Activated CD4-positive, alpha-beta T cell treated with anti-CD3 and anti-CD28 coated beads, Interleukin-2, amount 10 ng/mL, durations not matched to agents 7 days and 5 days (primary cell): Measurements from ENCODE around the gene CD82. TPM values are rescaled to one million over a fixed set of nuclear protein-coding genes. Genes with fewer than 3 reads are reported as not detected.
A peak's percentile ranks its signal among the peaks of the same experiment; 100 is the strongest.
"Not testable (repeated sequence)": the region's sequence is repeated elsewhere in the genome, so short reads cannot be mapped to it uniquely, and the experiment has no call there.

Source experiments
- CTCF ChIA-PET: fragments of 350-600 bp; sonication (Branson Sonifier 250); formaldehyde crosslinking; loops from one replicate; lab custom pipeline; 2021; ENCODE audit warnings: antibody characterized with exemption; lab: Charles Lee
- POLR2A ChIA-PET: fragments of 350-600 bp; sonication (Branson Sonifier 250); formaldehyde crosslinking; loops from one replicate; lab custom pipeline; 2021; ENCODE audit warnings: antibody characterized with exemption; lab: Charles Lee
- DNase-seq: peaks from one replicate; pipeline ENCODE4 v3.0.0-alpha.2; 2020
- H3K27ac Mint-ChIP-seq: one replicate; pipeline ENCODE4 v1.8.0; 2021; ENCODE audit warnings: mild to moderate bottlenecking, moderate library complexity, mixed read lengths
- H3K27me3 Mint-ChIP-seq: one replicate; pipeline ENCODE4 v1.8.0; 2021; ENCODE audit warnings: mixed read lengths
- H3K36me3 Mint-ChIP-seq: one replicate; pipeline ENCODE4 v1.8.0; 2021; ENCODE audit warnings: low read depth, mixed read lengths
- H3K4me1 Mint-ChIP-seq: one replicate; pipeline ENCODE4 v1.8.0; 2021; ENCODE audit warnings: mixed read lengths
- H3K4me3 Mint-ChIP-seq: one replicate; pipeline ENCODE4 v1.8.0; 2021; ENCODE audit warnings: mild to moderate bottlenecking, moderate library complexity, mixed read lengths
- H3K9me3 Mint-ChIP-seq: one replicate; pipeline ENCODE4 v1.8.0; 2021; ENCODE audit warnings: mixed read lengths
- total RNA-seq, 2 experiments: library from RNA; stranded (reverse); gene quantifications; one replicate each; pipeline ENCODE4 v1.2.3, GENCODE V29; 2021

The CD82 gene
- total RNA-seq, 2 experiments from 2014 or later, result 126 to 128 TPM

GRCh38 chr11:44555031-44555800 is 10.2 kb upstream of the CD82 start:
- Mint-ChIP-seq H3K4me1 (peaks cover 24% of the 10 kb centered on the region), H3K36me3 (no peaks in the 10 kb centered on the region), H3K27me3 (peaks cover 3% of the 10 kb centered on the region), H3K27ac (no peak overlapping the region), H3K4me3 (no peak overlapping the region), H3K9me3 (no peaks in the 10 kb centered on the region)
- CTCF ChIA-PET, result interaction anchor here (1.0 to 4.0 kb wide), 6 partner anchors 11 to 221 kb away, joined by 3 to 45 read pairs (median 6); partner anchors contain the start of gene CD82
- no peak for DNase-seq
- POLR2A ChIA-PET, result no interaction called here

DNA sequence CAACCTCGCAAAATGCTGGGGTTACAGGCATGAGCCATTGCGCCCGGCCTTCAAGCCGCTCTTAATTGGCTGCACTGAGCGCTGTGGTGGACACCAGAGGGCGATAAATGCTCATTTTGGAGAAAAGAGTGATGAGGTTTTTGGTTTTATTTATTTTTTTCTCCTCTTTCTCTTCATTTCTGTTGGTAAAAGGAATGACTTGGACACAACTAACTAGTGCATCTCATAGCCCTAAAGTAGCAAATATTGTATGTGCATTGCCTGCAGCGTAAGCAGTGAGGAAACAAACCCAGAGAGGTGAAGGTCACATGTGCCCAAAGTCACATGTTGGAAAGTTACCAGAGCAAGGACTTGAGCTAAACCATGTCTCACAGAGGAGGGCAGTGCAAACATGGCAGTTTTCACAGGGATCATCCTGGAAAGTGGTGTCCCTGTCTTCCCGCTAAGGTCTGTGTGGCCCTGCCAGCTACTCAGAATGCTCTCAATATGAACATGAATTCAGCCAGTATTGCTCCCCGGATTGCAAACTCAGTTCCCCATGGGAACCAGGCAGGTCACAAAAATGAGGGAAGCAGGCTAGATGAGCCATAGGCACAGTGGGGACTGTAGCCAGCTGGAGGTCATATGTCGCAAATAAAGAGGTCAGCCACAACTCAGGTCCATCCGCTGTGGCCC is 8.6 kb upstream of the CD82 start:
- peak; percentile 75 for DNase-seq
- H3K27ac Mint-ChIP-seq, result no peak overlapping the region
- no peaks in the 10 kb centered on the region for H3K36me3 Mint-ChIP-seq
- H3K4me1 Mint-ChIP-seq, result peaks cover 37% of the 10 kb centered on the region
- H3K27me3 Mint-ChIP-seq, result peaks cover under 1% of the 10 kb centered on the region
- H3K4me3 Mint-ChIP-seq, result no peak overlapping the region
- CTCF ChIA-PET, result interaction anchor here (0.6 to 4.0 kb wide), 17 partner anchors 9 to 221 kb away, joined by 3 to 45 read pairs (median 4); partner anchors contain the start of gene CD82
- H3K9me3 Mint-ChIP-seq, result peaks cover 4% of the 10 kb centered on the region
- POLR2A ChIA-PET, result interaction anchor here (0.7 kb wide), 2 partner anchors 8 to 60 kb away, joined by 3 to 9 read pairs; no protein-coding TSS in a partner anchor

- Mint-ChIP-seq H3K27me3 (no peaks in the 10 kb centered on the region), H3K36me3 (no peaks in the 10 kb centered on the region), H3K9me3 (peaks cover 4% of the 10 kb centered on the region), H3K27ac (no peak overlapping the region), H3K4me1 (peaks cover 42% of the 10 kb centered on the region), H3K4me3 (no peak overlapping the region)
- CTCF ChIA-PET, result interaction anchor here (0.6 to 4.0 kb wide), 17 partner anchors 9 to 221 kb away, joined by 3 to 45 read pairs (median 3); partner anchors contain the start of gene CD82
- POLR2A ChIA-PET, result no interaction called here
- no peak for DNase-seq
These were observed 8.0 kb upstream of the CD82 start for GRCh38 chr11:44557464-44557863.

GRCh38 chr11:44559207-44559939 is 6.1 kb upstream of the CD82 start:
- peak overlapping the region; percentile 84 for H3K27ac Mint-ChIP-seq
- H3K36me3 Mint-ChIP-seq, result no peaks in the 10 kb centered on the region
- ChIA-PET POLR2A (no interaction called here), CTCF (interaction anchor here (0.8 to 4.7 kb wide), 9 partner anchors 11 to 63 kb away, joined by 3 to 28 read pairs (median 4); no protein-coding TSS in a partner anchor)
- no peak overlapping the region for H3K4me3 Mint-ChIP-seq
- H3K9me3 Mint-ChIP-seq, result peaks cover 4% of the 10 kb centered on the region
- no peaks in the 10 kb centered on the region for H3K27me3 Mint-ChIP-seq
- peak; percentile 62 for DNase-seq
- peaks cover 50% of the 10 kb centered on the region for H3K4me1 Mint-ChIP-seq

- H3K9me3 Mint-ChIP-seq, H3K27me3 Mint-ChIP-seq, DNase-seq, H3K4me3 Mint-ChIP-seq, H3K36me3 Mint-ChIP-seq, POLR2A ChIA-PET: not testable (repeated sequence)
- peaks cover 54% of the 10 kb centered on the region for H3K4me1 Mint-ChIP-seq
- CTCF ChIA-PET, result interaction anchor here (0.9 to 4.7 kb wide), 7 partner anchors 11 to 57 kb away, joined by 3 to 28 read pairs (median 6); no protein-coding TSS in a partner anchor
- peak overlapping the region; percentile 84 for H3K27ac Mint-ChIP-seq
These were observed 5.5 kb upstream of the CD82 start for GRCh38 chr11:44559940-44560300.

DNA sequence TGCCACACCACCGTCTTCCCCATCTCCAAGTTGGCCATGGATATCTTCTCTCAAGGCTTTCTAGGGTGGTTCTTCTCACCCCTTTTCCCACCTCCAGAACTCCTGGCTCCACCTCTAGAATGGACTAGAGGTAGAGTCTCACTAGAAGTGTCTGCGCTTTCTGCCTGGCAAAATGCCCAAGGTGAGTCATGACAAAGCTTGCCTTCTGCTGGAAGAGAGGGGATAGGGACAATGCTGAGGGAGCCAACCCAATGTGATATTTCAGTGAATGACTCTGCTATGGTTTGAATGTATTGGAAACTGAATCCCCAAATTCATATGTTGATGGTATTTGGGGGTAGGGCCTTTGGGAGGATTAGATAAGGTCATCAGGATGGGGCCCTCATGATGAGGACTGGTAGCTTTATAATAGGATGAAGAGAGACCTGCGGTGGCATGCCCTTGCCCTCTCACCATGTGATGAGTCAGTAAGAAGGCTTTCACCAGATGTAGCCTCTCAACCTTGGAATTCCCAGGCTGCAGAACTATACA is 4.1 kb upstream of the CD82 start:
- ChIA-PET POLR2A (no interaction called here), CTCF (interaction anchor here (1.0 to 4.7 kb wide), 5 partner anchors 9 to 56 kb away, joined by 3 to 28 read pairs (median 3); no protein-coding TSS in a partner anchor)
- Mint-ChIP-seq H3K36me3 (no peaks in the 10 kb centered on the region), H3K4me3 (no peak overlapping the region), H3K4me1 (peaks cover 60% of the 10 kb centered on the region), H3K27ac (peak overlapping the region; percentile 37), H3K9me3 (peaks cover 4% of the 10 kb centered on the region), H3K27me3 (no peaks in the 10 kb centered on the region)
- no peak for DNase-seq

- no peak overlapping the region for H3K4me3 Mint-ChIP-seq
- H3K9me3 Mint-ChIP-seq, result peaks cover 4% of the 10 kb centered on the region
- peaks cover 8% of the 10 kb centered on the region for H3K36me3 Mint-ChIP-seq
- H3K27me3 Mint-ChIP-seq, result no peaks in the 10 kb centered on the region
- H3K4me1 Mint-ChIP-seq, result peaks cover 62% of the 10 kb centered on the region
- DNase-seq, result no peak
- H3K27ac Mint-ChIP-seq, result no peak overlapping the region
- POLR2A ChIA-PET, result no interaction called here
- CTCF ChIA-PET, result interaction anchor here (0.9 to 4.7 kb wide), 5 partner anchors 8 to 62 kb away, joined by 3 to 28 read pairs (median 3); no protein-coding TSS in a partner anchor
These were observed 3.3 kb upstream of the CD82 start for GRCh38 chr11:44561964-44562734.

- Mint-ChIP-seq H3K4me3 (no peak overlapping the region), H3K9me3 (peaks cover 8% of the 10 kb centered on the region), H3K4me1 (peaks cover 66% of the 10 kb centered on the region), H3K36me3 (peaks cover 16% of the 10 kb centered on the region), H3K27ac (no peak overlapping the region), H3K27me3 (no peaks in the 10 kb centered on the region)
- POLR2A ChIA-PET, result no interaction called here
- CTCF ChIA-PET, result interaction anchor here (0.8 to 4.7 kb wide), 6 partner anchors 8 to 541 kb away, joined by 3 to 27 read pairs (median 6); no protein-coding TSS in a partner anchor
- no peak for DNase-seq
These were observed 2.5 kb upstream of the CD82 start for GRCh38 chr11:44562845-44563460.

GRCh38 chr11:44563711-44564110 is 1.8 kb upstream of the CD82 start:
- H3K9me3 Mint-ChIP-seq, result peaks cover 8% of the 10 kb centered on the region
- H3K4me1 Mint-ChIP-seq, result peaks cover 72% of the 10 kb centered on the region
- H3K27ac Mint-ChIP-seq, result no peak overlapping the region
- CTCF ChIA-PET, result interaction anchor here (0.6 to 2.0 kb wide), 6 partner anchors 10 to 541 kb away, joined by 3 to 7 read pairs (median 5); no protein-coding TSS in a partner anchor
- H3K27me3 Mint-ChIP-seq, result no peaks in the 10 kb centered on the region
- no peak overlapping the region for H3K4me3 Mint-ChIP-seq
- POLR2A ChIA-PET, result no interaction called here
- no peak for DNase-seq
- H3K36me3 Mint-ChIP-seq, result peaks cover 19% of the 10 kb centered on the region

DNA sequence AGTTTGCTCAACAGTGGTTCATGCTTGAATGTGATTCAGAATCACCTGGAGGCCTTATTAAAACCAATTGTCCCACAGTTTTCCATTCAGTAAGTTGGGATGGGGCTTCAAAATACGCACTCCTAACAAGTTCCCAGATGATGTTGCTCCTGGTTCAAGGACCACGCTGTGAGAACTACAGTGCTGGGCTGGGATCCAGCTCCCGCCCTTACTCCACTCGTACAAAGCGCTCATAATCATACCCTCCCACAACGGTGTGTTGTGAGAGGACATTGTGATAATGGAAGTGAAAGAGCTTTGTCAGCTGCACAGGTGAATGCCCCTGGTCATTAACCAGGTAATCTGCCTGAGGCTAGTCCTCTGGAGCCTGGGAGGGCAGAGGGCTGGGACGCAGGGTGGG is 1.3 kb upstream of the CD82 start:
- ChIA-PET CTCF (interaction anchor here (0.6 to 3.5 kb wide), 6 partner anchors 9 to 540 kb away, joined by 3 to 13 read pairs (median 6); no protein-coding TSS in a partner anchor), POLR2A (no interaction called here)
- no peak overlapping the region for H3K4me3 Mint-ChIP-seq
- no peaks in the 10 kb centered on the region for H3K27me3 Mint-ChIP-seq
- H3K4me1 Mint-ChIP-seq, result peaks cover 75% of the 10 kb centered on the region
- no peak overlapping the region for H3K27ac Mint-ChIP-seq
- peaks cover 8% of the 10 kb centered on the region for H3K9me3 Mint-ChIP-seq
- DNase-seq, result no peak
- H3K36me3 Mint-ChIP-seq, result peaks cover 19% of the 10 kb centered on the region

DNA sequence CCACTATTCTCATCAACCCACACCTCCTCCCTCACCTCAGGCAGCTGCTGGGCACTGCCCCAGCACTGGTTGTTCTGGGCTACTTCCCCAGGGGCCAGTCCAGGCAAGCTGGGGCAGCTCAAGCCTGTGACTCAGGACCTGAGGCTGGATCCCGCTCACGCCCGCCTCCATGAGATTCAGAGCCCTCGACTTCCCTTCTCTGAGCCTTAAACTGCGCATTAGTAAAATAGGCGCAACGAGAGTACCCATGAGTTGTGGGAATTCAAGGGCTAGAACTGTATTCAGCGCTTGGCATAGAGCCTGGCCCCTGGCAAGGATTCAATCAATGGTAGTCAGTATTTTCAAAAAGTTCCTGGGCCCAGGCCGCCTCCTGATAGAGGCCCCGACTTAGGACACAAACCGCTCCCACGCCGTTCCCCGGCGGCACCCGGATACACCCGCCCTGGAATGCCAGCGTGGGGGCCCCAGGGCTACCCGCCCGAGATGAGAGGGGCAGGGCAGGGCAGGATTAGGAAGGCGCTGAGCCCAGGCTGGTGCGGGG is 723 bp upstream of the CD82 start:
- H3K4me1 Mint-ChIP-seq, result peaks cover 75% of the 10 kb centered on the region
- CTCF ChIA-PET, result interaction anchor here (1.2 to 3.5 kb wide), 7 partner anchors 8 to 52 kb away, joined by 3 to 13 read pairs (median 7); no protein-coding TSS in a partner anchor
- peak overlapping the region; percentile 80 for H3K27ac Mint-ChIP-seq
- peak overlapping the region; percentile 86 for H3K4me3 Mint-ChIP-seq
- peaks cover 8% of the 10 kb centered on the region for H3K9me3 Mint-ChIP-seq
- POLR2A ChIA-PET, result interaction anchor here (0.6 kb wide), 1 partner anchor 8 kb away, joined by 3 read pairs; no protein-coding TSS in a partner anchor
- H3K27me3 Mint-ChIP-seq, result no peaks in the 10 kb centered on the region
- peaks cover 19% of the 10 kb centered on the region for H3K36me3 Mint-ChIP-seq
- no peak for DNase-seq
